IPS-NIHi7 (cell line): Measurements from ENCODE around the gene CLASP1.
"Not testable (repeated sequence)": the region's sequence is repeated elsewhere in the genome, so short reads cannot be mapped to it uniquely, and the experiment has no call there.

ENCODE experiments used
- DNase-seq: peaks from one replicate; pipeline ENCODE4 v3.0.0; 2012; ENCODE audit warnings: mixed read lengths; ENCODE audit errors: extremely low spot score

Gene CLASP1

DNA sequence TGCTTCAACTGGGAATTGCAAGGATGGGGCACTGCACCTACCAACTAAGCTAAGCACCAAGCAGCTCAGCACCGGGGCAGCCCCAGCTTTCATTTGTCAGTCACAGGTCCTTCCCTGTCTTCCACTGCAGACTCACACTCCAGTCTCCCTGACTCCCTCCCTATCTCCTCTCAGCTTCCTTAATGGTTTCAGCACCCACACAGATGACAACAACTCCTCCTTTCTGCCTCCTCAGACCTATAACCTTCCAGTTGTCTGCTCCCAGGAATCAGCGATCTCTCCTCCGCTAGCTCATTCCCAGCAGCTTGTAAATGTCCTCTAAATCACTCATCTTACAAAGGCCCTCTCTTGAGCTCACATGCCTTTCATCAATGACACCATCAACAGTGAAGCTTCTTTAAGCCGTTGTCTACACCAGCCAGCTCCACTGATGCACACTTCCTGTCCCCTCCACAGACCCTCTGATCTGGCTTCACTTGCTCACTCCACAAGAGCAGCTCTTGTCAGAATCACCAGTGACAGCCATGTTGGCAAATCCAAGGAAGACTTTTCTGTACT, 32.1 kb downstream of the CLASP1 start:
- DNase-seq, result peak; percentile 23

DNA sequence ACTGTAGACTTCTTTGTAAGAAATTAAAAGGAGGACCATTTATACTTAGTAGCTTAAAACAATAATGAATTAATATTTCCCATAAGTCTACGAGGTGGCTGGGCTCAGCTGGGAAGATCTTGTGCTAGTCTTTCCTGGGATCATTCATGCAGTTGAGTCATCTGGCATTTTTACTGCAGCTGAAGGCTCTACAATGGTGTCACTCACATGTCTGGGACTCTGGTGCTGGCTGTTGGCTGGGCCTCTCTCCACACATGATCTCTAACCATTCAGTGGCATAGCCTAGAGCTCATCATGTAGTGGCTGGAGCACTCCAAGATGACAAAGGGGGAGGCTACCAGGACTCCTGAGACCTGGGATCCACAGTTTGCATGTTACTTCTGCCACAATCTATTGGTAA, 35.5 kb downstream of the CLASP1 start:
- no peak for DNase-seq

DNA sequence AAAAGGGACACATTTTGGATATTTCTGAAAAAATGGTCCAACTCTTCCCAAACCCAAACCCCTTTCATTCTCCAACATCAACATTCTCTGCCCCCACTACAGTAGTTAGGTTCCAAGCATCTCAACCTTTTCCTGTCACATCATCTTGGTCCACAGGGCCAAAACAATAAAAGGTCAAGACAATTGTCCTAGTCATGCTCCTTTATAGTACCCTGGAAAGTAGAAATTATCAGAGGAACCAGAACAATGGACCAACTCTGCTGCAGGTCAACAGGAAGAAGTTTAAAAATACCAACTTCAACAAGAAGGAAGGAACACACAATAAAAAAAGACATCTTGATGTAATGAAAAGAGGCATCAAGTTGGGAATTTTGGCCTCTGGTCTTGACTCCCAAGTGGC, 36.1 kb downstream of the CLASP1 start:
- no peak for DNase-seq

DNA sequence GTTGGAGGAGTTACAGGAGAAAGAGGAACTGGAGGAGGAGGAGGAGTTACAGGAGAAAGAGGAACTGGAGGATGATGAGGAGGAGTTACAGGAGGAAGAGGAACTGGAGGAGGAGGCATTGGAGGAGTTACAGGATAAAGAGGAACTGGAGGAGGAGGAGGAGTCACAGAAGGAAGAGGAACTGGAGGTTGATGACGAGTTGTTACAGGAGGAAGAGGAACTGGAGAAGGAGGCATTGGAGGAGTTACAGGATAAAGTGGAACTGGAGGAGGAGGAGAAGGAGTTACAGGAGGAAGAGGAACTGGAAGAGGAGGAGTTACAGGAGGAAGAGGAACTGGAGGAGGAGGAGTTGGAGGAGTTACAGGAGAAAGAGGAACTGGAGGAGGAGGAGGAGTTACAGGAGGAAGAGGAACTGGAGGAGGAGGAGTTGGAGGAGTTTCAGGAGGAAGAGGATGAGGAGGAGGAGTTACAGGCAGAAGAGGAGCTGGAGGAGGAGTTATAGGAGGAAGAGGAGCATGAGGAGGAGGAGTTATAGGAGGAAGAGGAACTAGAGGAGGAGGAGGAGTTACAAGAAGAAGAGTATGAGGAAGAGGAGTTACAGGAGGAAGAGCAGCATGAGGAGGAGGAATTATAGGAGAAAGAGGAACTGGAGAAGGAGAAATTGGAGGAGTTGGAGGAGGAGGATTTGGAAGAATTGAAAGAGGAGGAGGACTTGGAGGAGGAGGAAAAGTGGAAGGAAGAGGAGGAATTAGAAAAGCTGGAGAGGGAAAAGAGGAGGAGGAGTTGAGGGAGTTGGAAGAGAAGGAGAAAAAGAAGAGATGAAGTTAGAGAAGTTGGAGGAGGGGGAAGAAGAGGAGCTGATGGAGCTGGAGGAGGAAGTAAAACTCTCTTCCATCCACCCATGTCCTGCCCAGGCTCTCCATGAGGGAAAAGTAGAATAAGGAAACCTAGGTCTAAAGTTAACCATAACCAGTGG, 37.2 kb downstream of the CLASP1 start:
- no peak for DNase-seq

DNA sequence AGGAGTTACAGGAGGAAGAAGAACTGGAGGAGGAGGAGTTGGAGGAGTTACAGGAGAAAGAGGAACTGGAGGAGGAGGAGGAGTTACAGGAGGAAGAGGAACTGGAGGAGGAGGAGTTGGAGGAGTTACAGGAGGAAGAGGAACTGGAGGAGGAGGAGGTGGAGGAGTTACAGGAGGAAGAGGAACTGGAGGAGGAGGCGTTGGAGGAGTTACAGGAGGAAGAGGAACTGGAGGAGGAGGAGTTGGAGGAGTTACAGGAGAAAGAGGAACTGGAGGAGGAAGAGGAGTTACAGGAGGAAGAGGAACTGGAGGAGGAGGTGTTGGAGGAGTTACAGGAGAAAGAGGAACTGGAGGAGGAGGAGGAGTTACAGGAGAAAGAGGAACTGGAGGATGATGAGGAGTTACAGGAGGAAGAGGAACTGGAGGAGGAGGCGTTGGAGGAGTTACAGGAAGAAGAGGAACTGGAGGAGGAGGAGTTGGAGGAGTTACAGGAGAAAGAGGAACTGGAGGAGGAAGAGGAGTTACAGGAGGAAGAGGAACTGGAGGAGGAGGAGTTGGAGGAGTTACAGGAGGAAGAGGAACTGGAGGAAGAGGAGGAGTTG, 38.1 kb downstream of the CLASP1 start:
- not testable (repeated sequence) for DNase-seq

DNA sequence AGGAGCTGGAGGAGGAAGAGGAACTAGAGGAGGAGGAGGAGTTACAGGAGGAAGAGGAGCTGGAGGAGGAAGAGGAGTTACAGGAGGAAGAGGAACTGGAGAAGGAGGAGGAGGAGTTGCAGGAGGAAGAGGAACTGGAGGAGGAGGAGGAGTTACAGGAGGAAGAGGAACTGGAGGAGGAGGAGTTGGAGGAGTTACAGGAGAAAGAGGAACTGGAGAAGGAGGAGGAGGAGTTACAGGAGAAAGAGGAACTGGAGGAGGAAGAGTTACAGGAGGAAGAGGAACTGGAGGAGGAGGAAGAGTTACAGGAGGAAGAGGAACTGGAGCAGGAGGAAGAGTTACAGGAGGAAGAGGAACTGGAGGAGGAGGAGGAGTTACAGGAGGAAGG, 38.8 kb downstream of the CLASP1 start:
- DNase-seq, result not testable (repeated sequence)

DNA sequence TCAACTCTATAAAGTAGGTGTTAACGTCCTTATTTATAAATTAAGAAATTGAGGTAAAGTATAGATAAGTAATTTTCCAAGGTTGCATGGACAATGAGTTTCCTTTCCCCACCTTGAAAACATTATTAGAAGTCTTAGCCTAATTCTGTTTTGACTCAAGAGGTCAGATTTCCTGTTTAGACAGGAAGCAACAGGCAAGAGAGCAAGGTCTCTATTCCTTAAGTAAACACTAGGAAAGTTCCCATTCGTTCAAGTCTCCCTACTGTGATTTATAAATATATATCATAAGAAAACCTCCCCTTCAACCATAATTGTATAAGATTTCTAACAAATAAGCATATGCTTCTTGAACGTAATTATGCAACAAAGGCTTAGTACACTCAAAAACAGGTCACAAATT, 40.3 kb downstream of the CLASP1 start:
- no peak for DNase-seq

DNA sequence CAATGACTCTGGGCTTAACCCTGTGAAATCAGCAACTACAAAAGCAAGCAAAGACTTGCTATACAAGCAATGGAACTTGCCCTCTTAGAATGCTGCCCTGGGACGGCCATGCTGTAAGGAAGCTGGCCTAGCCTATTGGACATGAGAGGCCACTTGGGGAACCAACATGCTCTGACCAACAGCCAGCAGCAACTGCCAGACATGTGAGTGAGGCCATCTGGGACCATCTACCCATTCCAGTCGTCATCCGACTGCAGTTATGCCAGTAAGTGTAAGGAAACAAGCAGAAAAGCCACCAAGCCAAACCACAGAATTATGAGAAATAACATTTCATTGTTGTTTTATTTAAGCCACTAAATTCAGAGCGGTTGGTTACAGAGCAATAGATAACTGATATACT, 40.9 kb downstream of the CLASP1 start:
- DNase-seq, result no peak

DNA sequence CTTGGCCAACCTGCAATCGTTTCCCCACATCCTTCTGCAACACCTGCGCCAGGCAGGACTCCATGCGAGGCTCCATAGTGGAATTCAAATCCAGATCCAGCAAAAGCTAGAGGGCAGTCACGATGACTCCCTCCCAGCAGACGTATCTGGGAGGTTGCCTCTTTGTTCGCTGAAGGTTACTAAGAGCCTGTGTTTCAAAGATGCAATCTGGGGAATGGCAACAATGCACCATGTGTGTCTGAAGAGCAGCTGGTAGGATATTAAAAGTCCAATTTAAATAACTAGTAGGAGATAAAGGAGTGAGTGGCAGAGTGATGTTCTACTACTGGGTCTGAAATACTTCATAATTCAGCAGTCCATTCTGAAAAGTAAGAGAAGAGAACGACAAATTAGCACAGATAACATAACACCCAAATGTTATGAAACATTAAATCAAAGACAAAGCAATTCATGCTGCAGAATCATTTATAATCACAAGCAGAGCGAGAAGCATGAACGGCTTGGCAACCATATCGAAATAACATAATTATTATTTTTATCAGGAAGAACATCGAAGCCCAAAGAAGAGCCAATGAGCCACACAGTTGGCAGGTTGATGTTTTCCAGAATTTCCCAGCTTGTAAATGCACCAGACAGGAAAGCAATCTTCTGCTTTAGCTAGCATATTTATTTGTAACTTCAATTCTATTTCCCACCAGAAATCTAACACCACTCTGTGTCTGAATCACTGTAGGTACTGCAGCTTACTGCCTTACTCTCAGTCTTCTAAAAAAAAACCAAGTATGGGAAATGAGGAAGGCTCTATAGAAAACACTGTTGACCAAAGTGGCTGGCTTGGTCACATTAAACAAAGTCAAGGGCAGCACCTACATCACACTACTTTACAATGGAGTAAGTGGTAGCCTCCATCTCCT, 43.2 kb downstream of the CLASP1 start:
- no peak for DNase-seq

DNA sequence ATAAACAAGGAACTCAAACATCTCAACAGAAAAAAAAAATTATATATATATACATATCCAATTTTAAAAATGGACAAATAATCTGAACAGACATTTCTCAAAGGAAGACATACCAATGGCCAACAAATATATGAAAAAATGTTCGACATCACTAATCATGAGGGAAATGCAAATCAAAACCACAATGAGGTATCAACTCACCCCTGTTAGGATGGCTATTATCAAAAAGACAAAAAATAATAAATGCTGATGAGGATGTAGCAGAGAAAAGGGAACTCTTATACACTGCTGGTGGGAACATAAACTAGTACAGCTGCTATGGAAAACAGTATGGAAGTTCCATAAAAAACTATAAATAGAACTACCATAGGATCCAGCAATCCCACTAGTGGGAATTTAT, 46.1 kb downstream of the CLASP1 start:
- DNase-seq, result no peak

DNA sequence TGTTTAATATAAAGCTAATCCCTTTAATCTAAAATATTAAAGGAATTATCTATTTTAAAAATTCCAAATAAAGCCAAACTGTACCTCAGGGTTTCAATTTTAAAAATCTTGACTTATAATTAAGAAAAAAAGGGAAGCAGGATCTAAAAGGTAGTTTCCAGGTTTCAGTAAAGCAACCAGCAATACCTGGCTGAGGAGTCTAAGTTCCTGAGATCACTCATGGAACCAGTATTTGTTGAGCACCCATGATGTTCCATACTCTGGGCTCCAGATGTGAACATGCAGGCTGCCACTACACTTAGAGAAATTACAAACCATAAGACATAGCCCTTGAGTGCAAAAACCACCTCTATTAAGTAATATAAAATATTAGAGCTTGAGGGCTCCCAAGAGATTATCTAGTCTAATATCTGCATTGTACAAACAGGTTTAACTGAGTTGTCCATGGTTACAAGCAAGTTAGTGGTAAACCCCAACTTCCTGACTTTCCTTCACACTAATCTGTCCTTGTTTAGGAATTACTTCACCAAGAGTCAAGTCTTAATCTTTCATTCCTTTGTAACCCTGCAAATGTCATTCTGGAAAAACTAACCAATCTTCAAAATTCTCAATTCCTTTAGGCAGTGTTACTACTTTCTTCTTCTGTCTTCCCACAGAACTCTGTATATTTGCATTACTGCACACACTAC, 49.2 kb downstream of the CLASP1 start:
- DNase-seq, result no peak

DNA sequence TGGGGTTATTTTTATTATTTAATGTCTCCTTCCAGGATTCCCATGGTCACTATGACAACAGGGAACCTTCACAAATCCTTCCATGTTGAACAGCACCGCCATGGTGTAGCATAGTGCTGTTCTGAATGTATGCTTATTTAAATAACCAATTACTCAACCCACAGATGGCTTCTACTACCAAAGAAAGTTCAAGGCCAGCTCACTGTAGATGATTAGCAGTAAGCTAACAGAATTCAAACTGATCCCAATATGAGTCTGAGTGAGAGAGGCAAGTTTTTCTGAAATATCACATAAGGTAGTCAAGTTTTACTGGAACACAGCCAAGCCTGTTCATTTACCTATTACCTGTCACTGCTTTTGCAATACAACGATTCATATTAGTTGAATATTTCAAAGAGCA, 51.2 kb downstream of the CLASP1 start:
- no peak for DNase-seq

DNA sequence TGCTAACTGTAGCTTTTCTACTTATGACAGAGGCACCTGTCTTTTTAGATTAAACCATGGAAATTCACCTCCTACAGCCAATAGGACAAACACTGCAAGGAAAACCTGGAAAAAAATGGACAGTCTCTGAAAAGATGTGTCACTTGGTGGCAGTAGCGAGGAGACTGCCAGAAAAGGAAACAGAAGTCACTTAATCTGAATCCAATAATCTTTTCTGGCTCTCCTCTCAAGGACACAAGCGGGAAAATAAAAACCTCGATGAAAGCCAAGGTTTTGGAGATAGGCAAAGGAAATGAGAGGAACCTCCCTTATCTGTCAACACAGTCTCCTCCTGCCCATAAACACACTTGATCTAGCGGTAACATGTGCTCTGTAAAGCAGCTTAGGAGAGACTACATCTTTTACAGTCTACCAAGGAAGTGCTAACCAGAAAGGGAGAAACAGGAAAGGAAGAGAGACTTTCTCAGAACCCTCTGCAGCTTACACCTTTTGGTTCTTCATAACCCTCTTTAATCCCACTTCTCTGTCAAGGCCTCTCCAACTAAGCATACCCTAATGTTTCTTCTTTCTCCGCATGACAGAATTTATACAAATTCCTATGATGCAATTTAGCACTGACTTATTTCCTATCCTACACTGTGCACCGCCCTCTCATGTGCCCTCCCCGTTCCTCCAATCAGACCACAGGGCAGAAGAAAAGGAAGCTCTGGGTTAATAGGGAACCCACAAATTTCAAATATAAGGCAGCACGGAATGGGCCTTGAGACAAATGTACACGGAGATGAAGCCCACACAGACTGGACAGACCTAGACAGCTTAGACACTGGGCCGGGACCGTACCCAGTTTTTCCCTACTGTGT, 52.8 kb downstream of the CLASP1 start:
- peak; percentile 52 for DNase-seq

DNA sequence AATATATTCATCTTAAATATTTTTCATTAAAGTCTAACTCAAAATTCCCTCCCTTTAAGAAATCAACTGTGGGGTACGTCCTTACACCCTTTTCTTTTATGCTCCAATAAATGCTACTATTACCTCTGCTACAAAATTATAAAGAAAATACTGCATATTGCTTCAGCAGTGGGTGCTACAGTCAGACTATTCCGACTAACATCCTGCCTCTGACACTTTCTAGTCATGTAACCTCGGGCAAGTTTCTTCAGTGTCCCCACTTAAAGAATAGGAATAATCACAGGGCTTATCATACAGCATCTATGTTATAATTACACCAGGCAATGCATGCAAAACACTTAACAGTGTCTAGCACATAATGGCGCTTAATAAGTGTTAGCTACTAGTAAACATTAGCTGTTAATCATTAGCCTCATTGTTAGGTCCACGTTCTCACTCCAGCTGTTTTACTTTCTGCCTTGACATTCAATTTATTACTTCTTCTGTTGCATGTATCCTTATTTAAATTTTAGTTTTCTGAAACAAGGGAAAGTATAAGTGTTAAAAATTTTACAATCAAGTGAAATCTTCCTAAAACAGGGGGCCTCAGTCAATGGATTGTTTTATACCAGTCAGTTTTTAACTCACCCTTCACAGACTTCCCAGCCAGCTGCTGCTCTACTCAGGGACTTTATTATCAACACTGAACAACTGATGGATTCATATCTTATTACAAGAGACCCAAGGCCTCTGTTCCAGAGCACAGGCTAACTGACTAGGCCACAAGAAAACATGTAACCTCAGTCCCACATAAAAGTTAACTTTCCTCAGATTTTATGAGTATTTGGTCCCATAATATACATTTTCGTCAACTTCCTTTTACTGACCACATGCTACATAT, 54.0 kb downstream of the CLASP1 start:
- no peak for DNase-seq

DNA sequence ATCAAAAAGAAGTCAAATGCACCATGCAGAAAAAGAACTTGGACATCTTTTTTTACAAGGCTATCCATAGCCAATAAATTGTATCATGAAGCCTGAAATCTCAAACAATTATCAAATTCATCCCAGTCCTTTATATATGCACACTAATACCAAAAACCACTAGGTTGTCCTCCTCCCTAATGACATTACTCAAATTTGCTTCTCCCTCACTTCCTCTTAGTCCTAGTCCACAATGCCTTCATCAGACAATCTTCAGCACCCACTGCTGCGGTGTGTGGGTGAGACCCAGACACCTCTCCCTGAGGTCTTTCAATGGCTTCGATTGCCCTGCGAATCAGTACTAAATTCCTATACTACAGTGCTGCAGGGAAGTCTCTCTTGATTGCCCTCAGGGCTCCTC, 58.1 kb downstream of the CLASP1 start:
- DNase-seq, result no peak

DNA sequence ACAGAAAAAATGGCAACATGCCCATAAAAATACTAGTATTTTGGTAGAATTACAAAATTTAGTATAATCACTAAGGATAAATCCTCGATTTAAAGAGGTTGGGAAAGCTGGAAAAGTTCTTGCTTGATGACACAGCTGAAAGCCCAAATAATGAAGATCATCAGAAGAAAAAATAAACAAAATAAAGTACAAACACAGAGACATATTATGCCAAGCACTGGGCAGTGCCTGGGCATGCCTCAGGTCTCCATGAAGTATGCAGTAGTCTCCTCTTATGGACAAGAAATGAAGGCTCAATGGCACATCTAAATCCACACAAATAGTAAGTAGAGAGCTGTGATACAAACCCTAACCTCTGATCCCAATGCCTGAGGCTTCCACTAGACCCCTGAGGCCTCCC, 60.9 kb downstream of the CLASP1 start:
- no peak for DNase-seq

DNA sequence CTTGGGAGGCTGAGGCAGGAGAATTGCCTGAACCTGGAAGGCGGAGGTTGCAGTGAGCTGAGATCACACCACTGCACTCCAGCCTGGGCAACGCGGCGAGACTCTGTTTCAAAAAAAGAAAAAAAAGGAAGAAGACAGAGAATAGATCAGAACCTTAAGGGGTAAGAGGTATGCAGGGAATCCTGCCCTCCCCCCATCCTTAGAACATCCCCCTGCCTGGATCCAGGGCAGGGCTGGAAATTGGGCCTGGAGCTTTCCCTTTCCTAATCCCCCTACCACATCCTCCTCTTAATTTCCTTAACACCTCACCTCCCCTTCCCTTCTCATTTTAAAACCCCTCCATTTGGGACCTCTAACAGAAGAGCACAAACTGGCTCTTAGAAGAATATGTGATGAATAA, 62.1 kb downstream of the CLASP1 start:
- no peak for DNase-seq

DNA sequence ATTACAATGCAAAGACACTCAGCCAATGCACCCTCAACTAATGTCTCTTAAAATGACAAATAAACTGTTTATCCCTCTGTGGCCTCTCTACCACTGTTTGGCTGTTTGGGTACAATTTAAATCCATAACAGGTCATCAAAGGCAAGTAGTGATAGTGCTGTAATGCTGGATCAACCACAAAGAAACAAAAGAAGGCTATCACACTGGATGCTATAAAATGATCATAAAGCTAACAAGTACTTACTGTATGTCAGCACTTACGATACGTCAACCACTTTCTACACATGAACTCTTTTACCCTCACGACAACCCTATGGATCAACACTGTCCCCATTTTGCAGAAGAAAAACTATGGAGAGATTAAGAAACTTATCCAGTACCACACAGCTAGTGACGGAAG, 64.5 kb downstream of the CLASP1 start:
- no peak for DNase-seq

DNA sequence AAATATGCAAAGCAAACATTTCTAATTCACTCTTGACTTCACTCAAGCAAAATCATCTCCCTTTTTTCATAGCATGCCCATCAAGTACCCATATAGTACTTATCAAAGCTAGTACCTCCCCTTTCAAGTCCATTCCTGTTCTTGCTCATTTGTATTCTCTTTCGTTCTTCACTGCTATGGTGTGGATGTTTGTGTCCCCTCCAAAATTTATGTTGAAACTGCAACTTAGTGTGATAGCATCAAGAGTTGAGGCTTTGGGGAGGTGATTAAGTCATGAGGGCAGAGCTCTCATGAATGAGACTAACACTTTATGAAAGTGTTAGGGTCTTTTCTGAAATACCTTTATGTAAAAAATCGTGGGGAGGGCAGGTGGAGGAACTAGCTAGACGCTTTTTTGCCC, 65.7 kb downstream of the CLASP1 start:
- no peak for DNase-seq
